WTC11 (cell line): ENCODE measurements around the gene CACNA1B.
"Not testable (repeated sequence)": the region's sequence is repeated elsewhere in the genome, so short reads cannot be mapped to it uniquely, and the experiment has no call there.

Experiments used
- KAT7 ChIP-seq: sonication (generic); formaldehyde crosslinking; IDR thresholded peaks from 2 replicates; pipeline ENCODE4 v1.8.1; 2023; ENCODE audit warnings: missing genetic modification reagents, mild to moderate bottlenecking, borderline replicate concordance
- ZNF263 ChIP-seq: sonication (generic); formaldehyde crosslinking; IDR thresholded peaks from 2 replicates; pipeline ENCODE4 v1.8.1; 2022; ENCODE audit warnings: low read depth, mild to moderate bottlenecking, moderate library complexity, missing genetic modification reagents
- TF ChIP-seq, protein P1 (sequence below): fragments of 200-600 bp; IDR thresholded peaks from 2 replicates; pipeline ENCODE4 v1.8.0; 2022; ENCODE audit warnings: antibody characterized with exemption
- TF ChIP-seq, protein P2 (sequence below): sonication (generic); formaldehyde crosslinking; IDR thresholded peaks from 2 replicates; pipeline ENCODE4 v1.8.1; 2023; ENCODE audit warnings: mild to moderate bottlenecking, missing genetic modification reagents
- TF ChIP-seq, protein P3 (sequence below): sonication (generic); formaldehyde crosslinking; IDR thresholded peaks from 2 replicates; pipeline ENCODE4 v1.8.1; 2023; ENCODE audit warnings: mild to moderate bottlenecking, missing genetic modification reagents, moderate library complexity

DNA sequence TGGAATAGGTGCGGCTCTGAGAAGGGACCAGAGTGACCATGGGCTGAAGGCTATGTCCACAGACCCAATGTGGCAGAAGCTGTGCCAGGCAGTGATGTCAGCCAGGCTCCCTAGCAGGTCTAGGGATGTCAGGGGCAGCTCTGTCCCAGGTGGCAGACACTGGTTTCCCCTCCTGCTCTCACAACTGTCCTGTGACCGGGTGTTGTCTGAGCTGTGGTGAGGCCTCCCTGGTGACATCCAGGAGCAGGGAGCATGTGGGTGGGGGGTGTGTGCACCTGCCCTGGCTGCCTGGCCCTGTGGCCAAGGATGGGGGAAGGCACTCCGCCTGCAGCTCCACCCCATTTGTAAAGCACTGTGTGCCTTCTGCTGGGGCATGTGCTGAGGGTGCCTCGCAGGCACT, 257.0 kb downstream of the CACNA1B start:
- TF ChIP-seq, protein P1, sequence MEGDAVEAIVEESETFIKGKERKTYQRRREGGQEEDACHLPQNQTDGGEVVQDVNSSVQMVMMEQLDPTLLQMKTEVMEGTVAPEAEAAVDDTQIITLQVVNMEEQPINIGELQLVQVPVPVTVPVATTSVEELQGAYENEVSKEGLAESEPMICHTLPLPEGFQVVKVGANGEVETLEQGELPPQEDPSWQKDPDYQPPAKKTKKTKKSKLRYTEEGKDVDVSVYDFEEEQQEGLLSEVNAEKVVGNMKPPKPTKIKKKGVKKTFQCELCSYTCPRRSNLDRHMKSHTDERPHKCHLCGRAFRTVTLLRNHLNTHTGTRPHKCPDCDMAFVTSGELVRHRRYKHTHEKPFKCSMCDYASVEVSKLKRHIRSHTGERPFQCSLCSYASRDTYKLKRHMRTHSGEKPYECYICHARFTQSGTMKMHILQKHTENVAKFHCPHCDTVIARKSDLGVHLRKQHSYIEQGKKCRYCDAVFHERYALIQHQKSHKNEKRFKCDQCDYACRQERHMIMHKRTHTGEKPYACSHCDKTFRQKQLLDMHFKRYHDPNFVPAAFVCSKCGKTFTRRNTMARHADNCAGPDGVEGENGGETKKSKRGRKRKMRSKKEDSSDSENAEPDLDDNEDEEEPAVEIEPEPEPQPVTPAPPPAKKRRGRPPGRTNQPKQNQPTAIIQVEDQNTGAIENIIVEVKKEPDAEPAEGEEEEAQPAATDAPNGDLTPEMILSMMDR = not testable (repeated sequence)
- TF ChIP-seq, protein P2, sequence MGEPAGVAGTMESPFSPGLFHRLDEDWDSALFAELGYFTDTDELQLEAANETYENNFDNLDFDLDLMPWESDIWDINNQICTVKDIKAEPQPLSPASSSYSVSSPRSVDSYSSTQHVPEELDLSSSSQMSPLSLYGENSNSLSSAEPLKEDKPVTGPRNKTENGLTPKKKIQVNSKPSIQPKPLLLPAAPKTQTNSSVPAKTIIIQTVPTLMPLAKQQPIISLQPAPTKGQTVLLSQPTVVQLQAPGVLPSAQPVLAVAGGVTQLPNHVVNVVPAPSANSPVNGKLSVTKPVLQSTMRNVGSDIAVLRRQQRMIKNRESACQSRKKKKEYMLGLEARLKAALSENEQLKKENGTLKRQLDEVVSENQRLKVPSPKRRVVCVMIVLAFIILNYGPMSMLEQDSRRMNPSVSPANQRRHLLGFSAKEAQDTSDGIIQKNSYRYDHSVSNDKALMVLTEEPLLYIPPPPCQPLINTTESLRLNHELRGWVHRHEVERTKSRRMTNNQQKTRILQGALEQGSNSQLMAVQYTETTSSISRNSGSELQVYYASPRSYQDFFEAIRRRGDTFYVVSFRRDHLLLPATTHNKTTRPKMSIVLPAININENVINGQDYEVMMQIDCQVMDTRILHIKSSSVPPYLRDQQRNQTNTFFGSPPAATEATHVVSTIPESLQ (CRISPR knock-in tag) = not testable (repeated sequence)
- TF ChIP-seq, protein P3, sequence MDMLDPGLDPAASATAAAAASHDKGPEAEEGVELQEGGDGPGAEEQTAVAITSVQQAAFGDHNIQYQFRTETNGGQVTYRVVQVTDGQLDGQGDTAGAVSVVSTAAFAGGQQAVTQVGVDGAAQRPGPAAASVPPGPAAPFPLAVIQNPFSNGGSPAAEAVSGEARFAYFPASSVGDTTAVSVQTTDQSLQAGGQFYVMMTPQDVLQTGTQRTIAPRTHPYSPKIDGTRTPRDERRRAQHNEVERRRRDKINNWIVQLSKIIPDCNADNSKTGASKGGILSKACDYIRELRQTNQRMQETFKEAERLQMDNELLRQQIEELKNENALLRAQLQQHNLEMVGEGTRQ = not testable (repeated sequence)
- not testable (repeated sequence) for TF ChIP-seq ZNF263 (CRISPR knock-in tag); KAT7
